GM19463 (cell line): ENCODE results near the gene EDC3.

Experiments
- ATAC-seq: cut with Tn5 transposase; IDR thresholded peaks from one replicate; pipeline ENCODE4 v1.9.1; 2021; ENCODE audit warnings: mild to moderate bottlenecking, moderate library complexity; ENCODE audit not compliant: unreplicated experiment

EDC3 gene

GRCh38 chr15:74626752-74627692 is 68.8 kb downstream of the EDC3 start:
- peak; percentile 67 for ATAC-seq

GRCh38 chr15:74626336-74626735 is 69.5 kb downstream of the EDC3 start:
- no peak for ATAC-seq

GRCh38 chr15:74625693-74626092 is 70.1 kb downstream of the EDC3 start:
- ATAC-seq: no peak

- ATAC-seq: no peak
These were observed 71.7 kb downstream of the EDC3 start for GRCh38 chr15:74624020-74624602.

GRCh38 chr15:74622758-74623157 is 73.1 kb downstream of the EDC3 start:
- ATAC-seq: no peak

GRCh38 chr15:74621936-74622335 is 73.9 kb downstream of the EDC3 start:
- ATAC-seq: no peak

GRCh38 chr15:74621546-74621920 is 74.3 kb downstream of the EDC3 start:
- ATAC-seq: no peak

GRCh38 chr15:74620636-74621545 is 74.9 kb downstream of the EDC3 start:
- peak; percentile 59 for ATAC-seq

GRCh38 chr15:74619916-74620635 is 75.7 kb downstream of the EDC3 start:
- ATAC-seq: no peak

- no peak for ATAC-seq
These were observed 76.8 kb downstream of the EDC3 start for GRCh38 chr15:74618841-74619596.

- ATAC-seq: no peak
These were observed 78.8 kb downstream of the EDC3 start for GRCh38 chr15:74616996-74617395.

GRCh38 chr15:74616366-74616939 is 79.4 kb downstream of the EDC3 start:
- no peak for ATAC-seq

- ATAC-seq: peak; percentile 82
These were observed 80.1 kb downstream of the EDC3 start, which contains the start of gene CLK3 for GRCh38 chr15:74615508-74616365. Gene CLK3 (plus strand): TSS chr15:74615836. CDS start chr15:74619197, 3,361 bp downstream.

- peak; percentile 42 for ATAC-seq
These were observed 80.9 kb downstream of the EDC3 start for GRCh38 chr15:74614744-74615507.

- ATAC-seq: no peak
These were observed 81.7 kb downstream of the EDC3 start for GRCh38 chr15:74613953-74614743.

- ATAC-seq: no peak
These were observed 82.5 kb downstream of the EDC3 start for GRCh38 chr15:74613089-74613952.
